ENCODE measurements around the gene NEBL. TPM values are rescaled to one million over a fixed set of nuclear protein-coding genes. Genes with fewer than 3 reads are reported as not detected.

The NEBL gene
- polyA plus RNA-seq, 3 donors = 87.7 to 95.1 (median 89.8) TPM

- no peak for DNase-seq (ENCODE audit: low read depth in 3 of 3, low spot score in 2 of 3)
Observed at GRCh38 chr10:20806487-20806886, 90.6 kb downstream of the NEBL start.

- DNase-seq (ENCODE audit: low read depth in 3 of 3, low spot score in 2 of 3) = no peak
Observed at GRCh38 chr10:20797290-20797689, 99.8 kb downstream of the NEBL start.

- no peak for DNase-seq (ENCODE audit: low read depth in 3 of 3, low spot score in 2 of 3)
Observed at GRCh38 chr10:20795391-20795790, 101.7 kb downstream of the NEBL start.

GRCh38 chr10:20785174-20785573, 111.9 kb downstream of the NEBL start:
- DNase-seq (ENCODE audit: low read depth in 3 of 3, low spot score in 2 of 3) = no peak

- no peak for DNase-seq (ENCODE audit: low read depth in 3 of 3, low spot score in 2 of 3)
Observed at GRCh38 chr10:20778008-20778757, 118.9 kb downstream of the NEBL start.

GRCh38 chr10:20776384-20777118, 120.6 kb downstream of the NEBL start:
- no peak for DNase-seq (ENCODE audit: low read depth in 3 of 3, low spot score in 2 of 3)

GRCh38 chr10:20771051-20771450, 126.1 kb downstream of the NEBL start:
- DNase-seq (ENCODE audit: low read depth in 3 of 3, low spot score in 2 of 3) = no peak

- no peak for DNase-seq (ENCODE audit: low read depth in 3 of 3, low spot score in 2 of 3)
Observed at GRCh38 chr10:20769481-20769880, 127.6 kb downstream of the NEBL start.

GRCh38 chr10:20768843-20769242, 128.3 kb downstream of the NEBL start:
- DNase-seq (ENCODE audit: low read depth in 3 of 3, low spot score in 2 of 3) = no peak

GRCh38 chr10:20767028-20767427, 130.1 kb downstream of the NEBL start:
- DNase-seq (ENCODE audit: low read depth in 3 of 3, low spot score in 2 of 3) = no peak

- no peak for DNase-seq (ENCODE audit: low read depth in 3 of 3, low spot score in 2 of 3)
Observed at GRCh38 chr10:20765066-20765465, 132.0 kb downstream of the NEBL start.

- no peak for DNase-seq (ENCODE audit: low read depth in 3 of 3, low spot score in 2 of 3)
Observed at GRCh38 chr10:20760460-20760859, 136.7 kb downstream of the NEBL start.

GRCh38 chr10:20748551-20748950, 148.6 kb downstream of the NEBL start:
- no peak for DNase-seq (ENCODE audit: low read depth in 3 of 3, low spot score in 2 of 3)

- no peak for DNase-seq (ENCODE audit: low read depth in 3 of 3, low spot score in 2 of 3)
Observed at GRCh38 chr10:20747782-20748181, 149.3 kb downstream of the NEBL start.

- DNase-seq (ENCODE audit: low read depth in 3 of 3, low spot score in 2 of 3) = no peak
Observed at GRCh38 chr10:20746856-20747255, 150.3 kb downstream of the NEBL start.

GRCh38 chr10:20745556-20746375, 151.3 kb downstream of the NEBL start:
- no peak for DNase-seq (ENCODE audit: low read depth in 3 of 3, low spot score in 2 of 3)

- no peak for DNase-seq (ENCODE audit: low read depth in 3 of 3, low spot score in 2 of 3)
Observed at GRCh38 chr10:20744821-20745220, 152.3 kb downstream of the NEBL start.

- no peak for DNase-seq (ENCODE audit: low read depth in 3 of 3, low spot score in 2 of 3)
Observed at GRCh38 chr10:20743942-20744341, 153.2 kb downstream of the NEBL start.

- no peak for DNase-seq (ENCODE audit: low read depth in 3 of 3, low spot score in 2 of 3)
Observed at GRCh38 chr10:20742737-20743541, 154.2 kb downstream of the NEBL start.

GRCh38 chr10:20740120-20740519, 157.0 kb downstream of the NEBL start:
- no peak for DNase-seq (ENCODE audit: low read depth in 3 of 3, low spot score in 2 of 3)

GRCh38 chr10:20737107-20737506, 160.0 kb downstream of the NEBL start:
- DNase-seq (ENCODE audit: low read depth in 3 of 3, low spot score in 2 of 3) = no peak
